Subcutaneous adipose tissue (tissue), 4 donors: ENCODE measurements around the gene ANXA10. TPM values are rescaled to one million over a fixed set of nuclear protein-coding genes. Genes with fewer than 3 reads are reported as not detected.

Experiments used
- CTCF ChIP-seq: fragments of 450-650 bp; IDR thresholded peaks from one replicate; pipeline ENCODE4 v1.5.1; 2016; ENCODE audit warnings: low read depth, mild to moderate bottlenecking, control low read depth, antibody characterized with exemption, moderate library complexity
- total RNA-seq, 4 donors: library from RNA; depleted of rRNA; stranded (reverse); fragments of >200 nt; gene quantifications; one replicate each; pipeline ENCODE4 v1.1.0, GENCODE V29; 2016

ANXA10 gene
- total RNA-seq, 4 donors from 2014 or later: not detected

- TF ChIP-seq CTCF: no peak
Measured at GRCh38 chr4:168096407-168096784, 4.1 kb downstream of the ANXA10 start.

- TF ChIP-seq CTCF: no peak
Measured at GRCh38 chr4:168097161-168097560, 4.8 kb downstream of the ANXA10 start.

- no peak for TF ChIP-seq CTCF
Measured at GRCh38 chr4:168098248-168098717, 5.9 kb downstream of the ANXA10 start.

GRCh38 chr4:168099195-168099594 is 6.9 kb downstream of the ANXA10 start:
- TF ChIP-seq CTCF: no peak

- TF ChIP-seq CTCF: no peak
Measured at GRCh38 chr4:168101026-168101425, 8.7 kb downstream of the ANXA10 start.

- TF ChIP-seq CTCF: no peak
Measured at GRCh38 chr4:168102403-168102802, 10.1 kb downstream of the ANXA10 start.

- no peak for TF ChIP-seq CTCF
Measured at GRCh38 chr4:168109527-168109926, 17.2 kb downstream of the ANXA10 start.
